Endothelial cell of umbilical vein (primary cell): ENCODE measurements around the gene ERO1B.

ENCODE experiments used
- EZH2 ChIP-seq: IDR thresholded peaks from 2 replicates; pipeline ENCODE4 v1.6.1; 2012; ENCODE audit warnings: borderline replicate concordance, low read depth, mild to moderate bottlenecking, moderate library complexity, low read length, inconsistent platforms; ENCODE audit not compliant: severe bottlenecking
- GATA2 ChIP-seq: IDR thresholded peaks from 2 replicates; pipeline ENCODE4 v1.7.0; 2011; ENCODE audit warnings: low read depth, mild to moderate bottlenecking, moderate library complexity, mixed read lengths, low read length; ENCODE audit not compliant: insufficient read length, insufficient read depth
- JUN ChIP-seq: IDR thresholded peaks from 2 replicates; pipeline ENCODE4 v1.6.1; 2011; ENCODE audit warnings: borderline replicate concordance, low read depth; ENCODE audit not compliant: insufficient read length, insufficient read depth
- MYC ChIP-seq: IDR thresholded peaks from one replicate; pipeline ENCODE4 v1.6.1; 2011; ENCODE audit warnings: mild to moderate bottlenecking, low read depth, low read length
- POLR2A ChIP-seq: IDR thresholded peaks from 2 replicates; pipeline ENCODE4 v1.6.1; 2012; ENCODE audit warnings: low read depth, mild to moderate bottlenecking, control low read depth, low read length
- POLR2AphosphoS5 ChIP-seq: IDR thresholded peaks from 2 replicates; pipeline ENCODE4 v1.6.1; 2012; ENCODE audit warnings: low read depth, mild to moderate bottlenecking, control low read depth, low read length, moderate library complexity; ENCODE audit not compliant: insufficient read depth
- TF ChIP-seq, protein P1 (sequence below), 2 donors: IDR thresholded peaks; 1 replicate in 1 of 2; 2 replicates in 1 of 2; pipeline ENCODE4 v1.5.1; 2011; ENCODE audit warnings: low read length in 2 of 2, mild to moderate bottlenecking in 2 of 2, moderate library complexity in 2 of 2, control low read depth in 1 of 2, inconsistent platforms in 1 of 2, low read depth in 1 of 2; ENCODE audit not compliant: insufficient read depth in 1 of 2; ENCODE audit errors: extremely low read depth in 1 of 2

DNA sequence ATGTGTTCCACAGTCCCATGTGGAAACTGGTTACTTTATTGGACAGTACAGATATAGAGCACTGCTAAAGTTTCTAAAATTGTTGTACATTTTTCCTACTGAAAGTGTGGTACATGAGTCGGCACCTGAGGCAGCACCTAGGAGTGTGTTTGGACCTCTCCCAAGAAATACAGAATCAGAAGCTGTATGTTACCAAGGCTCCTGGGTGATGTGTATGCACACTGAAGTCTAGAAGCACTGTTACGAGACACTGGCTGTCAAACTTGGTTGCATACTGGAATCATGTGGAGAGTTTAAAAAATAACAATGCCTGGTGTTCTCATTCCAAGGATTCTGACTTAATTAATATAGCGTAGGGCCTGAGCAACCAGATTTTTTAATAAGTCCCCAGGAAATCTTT is 46.6 kb downstream of the ERO1B start:
- no peak for TF ChIP-seq POLR2A
- TF ChIP-seq JUN: no peak
- no peak for TF ChIP-seq EZH2
- no peak for TF ChIP-seq GATA2
- TF ChIP-seq, protein P1, sequence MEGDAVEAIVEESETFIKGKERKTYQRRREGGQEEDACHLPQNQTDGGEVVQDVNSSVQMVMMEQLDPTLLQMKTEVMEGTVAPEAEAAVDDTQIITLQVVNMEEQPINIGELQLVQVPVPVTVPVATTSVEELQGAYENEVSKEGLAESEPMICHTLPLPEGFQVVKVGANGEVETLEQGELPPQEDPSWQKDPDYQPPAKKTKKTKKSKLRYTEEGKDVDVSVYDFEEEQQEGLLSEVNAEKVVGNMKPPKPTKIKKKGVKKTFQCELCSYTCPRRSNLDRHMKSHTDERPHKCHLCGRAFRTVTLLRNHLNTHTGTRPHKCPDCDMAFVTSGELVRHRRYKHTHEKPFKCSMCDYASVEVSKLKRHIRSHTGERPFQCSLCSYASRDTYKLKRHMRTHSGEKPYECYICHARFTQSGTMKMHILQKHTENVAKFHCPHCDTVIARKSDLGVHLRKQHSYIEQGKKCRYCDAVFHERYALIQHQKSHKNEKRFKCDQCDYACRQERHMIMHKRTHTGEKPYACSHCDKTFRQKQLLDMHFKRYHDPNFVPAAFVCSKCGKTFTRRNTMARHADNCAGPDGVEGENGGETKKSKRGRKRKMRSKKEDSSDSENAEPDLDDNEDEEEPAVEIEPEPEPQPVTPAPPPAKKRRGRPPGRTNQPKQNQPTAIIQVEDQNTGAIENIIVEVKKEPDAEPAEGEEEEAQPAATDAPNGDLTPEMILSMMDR (IDR thresholded peaks at IDR 0.05; ENCODE audit: extremely low read depth in 1 of 2, insufficient read depth in 1 of 2, low read depth in 1 of 2, low read length in 2 of 2): no peak
- TF ChIP-seq POLR2AphosphoS5: no peak
- TF ChIP-seq MYC: no peak
